ENCODE measurements around the gene ETF1. TPM values are rescaled to one million over a fixed set of nuclear protein-coding genes. Genes with fewer than 3 reads are reported as not detected.

Gene ETF1
- total and polyA plus RNA-seq, 2 donors (not counting 1 experiment from before 2014, with no cell fraction given): 10.2 to 50.5 TPM

- Mint-ChIP-seq H3K4me1 (peaks cover 5% of the 10 kb centered on the region), H3K27me3 (no peaks in the 10 kb centered on the region), H3K9me3 (ENCODE audit: insufficient read depth) (no peaks in the 10 kb centered on the region), H3K4me3 (no peak overlapping the region), H3K27ac (no peak overlapping the region)
- H3K4me3 ChIP-seq (ENCODE audit: control extremely low read depth in 1 of 5, extremely low read depth in 1 of 5, insufficient read depth in 1 of 5, low read depth in 2 of 5, low read length in 4 of 5): no peak overlapping the region
- no peak overlapping the region for H3K27ac ChIP-seq (ENCODE audit: low read length in 2 of 2)
- H3K27me3 ChIP-seq (replicated peaks in 1 of 4; ENCODE audit: control extremely low read depth in 1 of 4, control insufficient read depth in 3 of 4, insufficient read depth in 4 of 4, low read length in 3 of 4): no peaks in the 10 kb centered on the region
- H3K4me1 ChIP-seq (ENCODE audit: control insufficient read depth in 2 of 2, insufficient read depth in 2 of 2, low read length in 2 of 2): no peaks in the 10 kb centered on the region
- peaks cover 24% of the 10 kb centered on the region for H4K20me1 ChIP-seq (ENCODE audit: control insufficient read depth, insufficient read depth, low read length, poor library complexity, severe bottlenecking)
- no peak for ATAC-seq (ENCODE audit: low read depth)
- H3K9me3 ChIP-seq (ENCODE audit: control extremely low read depth in 1 of 3, control insufficient read depth in 2 of 3, insufficient read depth in 1 of 3, low read length in 2 of 3): no peaks in the 10 kb centered on the region
- H3K36me3 ChIP-seq (replicated peaks in 1 of 2; ENCODE audit: control extremely low read depth in 1 of 2, control insufficient read depth in 1 of 2, extremely low read depth in 1 of 2, insufficient read depth in 2 of 2, low read length in 1 of 2): peaks cover 34 to 91% of the 10 kb centered on the region in 2 experiments
- CTCF ChIA-PET: no interaction called here
- TF ChIP-seq CTCF (IDR thresholded peaks at IDR 0.05) (no peak), EZH2 (IDR thresholded peaks at IDR 0.05; ENCODE audit: borderline replicate concordance, insufficient read depth, low read depth, low read length, poor library complexity, severe bottlenecking) (no peak)
- no peak overlapping the region for H2AFZ ChIP-seq (ENCODE audit: insufficient read depth, low read depth, low read length, poor library complexity, severe bottlenecking)
- peaks cover 18% of the 10 kb centered on the region for H3K79me2 ChIP-seq (ENCODE audit: control insufficient read depth, insufficient read depth, low read length)
- POLR2A ChIA-PET: no interaction called here
- WGBS (ENCODE audit: insufficient coverage): no CpG with 5 or more reads among the region's 6 CpGs
- no peak overlapping the region for H3K9ac ChIP-seq (ENCODE audit: low read length)
- H3K4me2 ChIP-seq (replicated peaks; ENCODE audit: low read depth, low read length, poor library complexity, severe bottlenecking): no peak overlapping the region
- intact Hi-C loops (cut with micrococcal nuclease): no loop called here
- DNase-seq: no peak
Measured at GRCh38 chr5:138560971-138561370, 17.9 kb upstream of the ETF1 start.

DNA sequence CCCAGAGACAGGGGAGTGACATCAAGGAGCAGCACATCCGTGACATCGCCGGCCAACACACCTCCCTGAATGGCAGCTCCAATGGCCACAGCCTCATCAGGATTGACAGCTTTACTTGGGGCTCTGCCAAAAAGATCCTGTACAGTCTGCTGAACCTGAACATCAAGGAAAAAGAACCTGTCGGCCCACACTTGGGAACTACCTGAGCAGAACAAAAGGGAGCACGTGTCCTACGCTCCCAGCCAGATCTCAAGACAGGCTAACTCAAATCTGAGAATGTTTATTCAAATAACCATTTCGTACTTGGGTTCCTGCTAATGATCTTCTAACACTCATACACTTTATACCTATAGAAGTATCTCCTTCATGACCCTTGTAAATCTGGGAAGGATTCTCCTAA lies 16.9 kb upstream of the ETF1 start:
- TF ChIP-seq CTCF (IDR thresholded peaks at IDR 0.05) (no peak), EZH2 (IDR thresholded peaks at IDR 0.05; ENCODE audit: borderline replicate concordance, insufficient read depth, low read depth, low read length, poor library complexity, severe bottlenecking) (no peak)
- H3K9me3 ChIP-seq (ENCODE audit: control extremely low read depth in 1 of 3, control insufficient read depth in 2 of 3, insufficient read depth in 1 of 3, low read length in 2 of 3): no peaks in the 10 kb centered on the region
- peaks cover 7% of the 10 kb centered on the region for H3K79me2 ChIP-seq (ENCODE audit: control insufficient read depth, insufficient read depth, low read length)
- H3K9ac ChIP-seq (ENCODE audit: low read length): no peak overlapping the region
- ATAC-seq (ENCODE audit: low read depth): no peak
- H3K9me3 Mint-ChIP-seq (ENCODE audit: insufficient read depth): no peaks in the 10 kb centered on the region
- no peaks in the 10 kb centered on the region for H3K4me1 ChIP-seq (ENCODE audit: control insufficient read depth in 2 of 2, insufficient read depth in 2 of 2, low read length in 2 of 2)
- no peak for DNase-seq
- H3K4me1 Mint-ChIP-seq: peaks cover 5% of the 10 kb centered on the region
- no peak overlapping the region for H3K4me3 ChIP-seq (ENCODE audit: control extremely low read depth in 1 of 5, extremely low read depth in 1 of 5, insufficient read depth in 1 of 5, low read depth in 2 of 5, low read length in 4 of 5)
- H3K27ac Mint-ChIP-seq: no peak overlapping the region
- no peaks in the 10 kb centered on the region for H3K27me3 Mint-ChIP-seq
- no peak overlapping the region for H2AFZ ChIP-seq (ENCODE audit: insufficient read depth, low read depth, low read length, poor library complexity, severe bottlenecking)
- H3K4me3 Mint-ChIP-seq: no peak overlapping the region
- H3K4me2 ChIP-seq (replicated peaks; ENCODE audit: low read depth, low read length, poor library complexity, severe bottlenecking): no peak overlapping the region
- H4K20me1 ChIP-seq (ENCODE audit: control insufficient read depth, insufficient read depth, low read length, poor library complexity, severe bottlenecking): peaks cover 16% of the 10 kb centered on the region
- CTCF ChIA-PET: no interaction called here
- intact Hi-C loops (cut with micrococcal nuclease): no loop called here
- H3K27ac ChIP-seq (ENCODE audit: low read length in 2 of 2): no peak overlapping the region
- WGBS (ENCODE audit: insufficient coverage): 100% methylated on average over 6 of the region's 7 CpGs
- H3K27me3 ChIP-seq (replicated peaks in 1 of 4; ENCODE audit: control extremely low read depth in 1 of 4, control insufficient read depth in 3 of 4, insufficient read depth in 4 of 4, low read length in 3 of 4): no peaks in the 10 kb centered on the region
- POLR2A ChIA-PET: no interaction called here
- peaks cover 32 to 90% of the 10 kb centered on the region in 2 experiments for H3K36me3 ChIP-seq (replicated peaks in 1 of 2; ENCODE audit: control extremely low read depth in 1 of 2, control insufficient read depth in 1 of 2, extremely low read depth in 1 of 2, insufficient read depth in 2 of 2, low read length in 1 of 2)

All from B cell (primary cell).